ENCODE data around the gene CYP1A1.
"Not testable (repeated sequence)": the region's sequence is repeated elsewhere in the genome, so short reads cannot be mapped to it uniquely, and the experiment has no call there.

CYP1A1 gene, protein sequence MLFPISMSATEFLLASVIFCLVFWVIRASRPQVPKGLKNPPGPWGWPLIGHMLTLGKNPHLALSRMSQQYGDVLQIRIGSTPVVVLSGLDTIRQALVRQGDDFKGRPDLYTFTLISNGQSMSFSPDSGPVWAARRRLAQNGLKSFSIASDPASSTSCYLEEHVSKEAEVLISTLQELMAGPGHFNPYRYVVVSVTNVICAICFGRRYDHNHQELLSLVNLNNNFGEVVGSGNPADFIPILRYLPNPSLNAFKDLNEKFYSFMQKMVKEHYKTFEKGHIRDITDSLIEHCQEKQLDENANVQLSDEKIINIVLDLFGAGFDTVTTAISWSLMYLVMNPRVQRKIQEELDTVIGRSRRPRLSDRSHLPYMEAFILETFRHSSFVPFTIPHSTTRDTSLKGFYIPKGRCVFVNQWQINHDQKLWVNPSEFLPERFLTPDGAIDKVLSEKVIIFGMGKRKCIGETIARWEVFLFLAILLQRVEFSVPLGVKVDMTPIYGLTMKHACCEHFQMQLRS

DNA sequence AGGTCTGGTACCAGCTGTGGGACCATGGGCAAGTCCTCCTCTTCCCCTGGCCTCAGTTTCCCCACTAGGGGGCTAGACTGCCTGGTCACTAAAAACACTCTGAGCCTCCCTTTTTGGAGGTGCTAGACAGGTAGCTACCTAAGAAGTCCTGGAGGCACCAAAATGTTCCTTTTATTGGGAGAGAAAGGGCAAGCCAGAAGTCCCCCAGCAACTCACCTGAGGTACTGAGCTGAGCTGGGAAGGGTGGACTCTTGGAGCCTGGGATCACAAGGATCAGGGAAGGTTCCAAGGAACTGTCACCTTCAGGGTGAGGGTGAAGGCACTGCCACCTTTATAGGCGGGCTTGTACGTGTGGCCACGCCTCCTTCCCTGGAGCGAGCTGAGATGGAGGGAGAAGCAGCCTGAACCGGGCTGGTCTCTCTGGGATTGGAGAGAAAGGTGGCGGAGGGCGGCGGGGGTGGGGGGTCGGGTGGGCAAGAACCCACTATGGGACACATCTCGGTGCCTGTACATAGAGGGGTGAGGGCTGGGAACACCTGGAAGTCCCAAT lies at the start of gene CYP1A1:
Gene CYP1A1 (minus strand): TSS at position 304 of the 550 bp plus-strand sequence. CDS start 2,431 bp downstream, outside the sequence.
- DNase-seq = peak; percentile 47

DNA sequence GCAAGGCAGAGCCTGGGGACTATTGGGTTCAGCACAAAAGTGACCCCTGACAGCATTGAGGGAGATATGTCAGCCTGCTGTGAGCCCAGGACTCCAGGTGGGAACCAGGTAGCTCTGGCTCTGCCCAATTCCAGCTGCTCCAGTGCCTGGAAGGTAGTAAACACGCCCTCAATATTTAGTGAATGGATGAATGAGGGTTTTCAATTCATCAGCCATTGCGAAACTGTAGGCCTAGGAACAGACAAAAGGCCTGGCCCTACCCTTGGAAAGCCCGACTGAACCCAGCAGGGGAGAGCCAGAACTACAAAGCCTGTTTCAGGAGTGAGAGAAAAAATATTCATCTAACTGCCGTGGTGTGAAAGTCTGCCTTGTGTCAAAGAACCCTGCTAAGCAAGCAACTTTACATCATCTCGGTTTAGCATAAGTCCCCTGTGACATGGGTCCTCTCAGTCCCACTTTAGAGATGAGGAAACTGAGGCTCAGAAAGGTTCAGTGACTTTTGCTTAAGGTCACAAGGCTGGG lies 48.5 kb upstream of the CYP1A1 start:
- no peak for DNase-seq

DNA sequence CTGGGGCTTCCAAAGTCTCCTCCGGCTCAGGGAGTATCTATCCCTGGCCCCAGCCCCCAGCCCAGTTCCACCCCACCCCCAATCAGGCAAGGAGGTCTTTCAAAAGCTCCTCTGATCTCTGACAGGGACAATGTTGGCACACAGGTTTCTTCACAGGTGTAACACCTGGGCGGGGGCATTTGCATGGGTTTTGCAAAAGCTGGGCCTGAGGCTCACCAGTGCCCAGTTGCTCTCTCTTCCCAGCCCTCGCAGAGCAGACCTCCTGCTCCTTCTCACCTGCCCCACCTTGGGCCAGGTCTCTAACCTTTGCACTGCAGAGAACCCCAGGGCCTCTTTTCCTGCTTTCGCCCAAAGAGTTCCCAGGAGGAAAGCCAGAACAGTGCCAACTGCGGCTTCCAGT lies 48.0 kb upstream of the CYP1A1 start:
- DNase-seq = no peak

DNA sequence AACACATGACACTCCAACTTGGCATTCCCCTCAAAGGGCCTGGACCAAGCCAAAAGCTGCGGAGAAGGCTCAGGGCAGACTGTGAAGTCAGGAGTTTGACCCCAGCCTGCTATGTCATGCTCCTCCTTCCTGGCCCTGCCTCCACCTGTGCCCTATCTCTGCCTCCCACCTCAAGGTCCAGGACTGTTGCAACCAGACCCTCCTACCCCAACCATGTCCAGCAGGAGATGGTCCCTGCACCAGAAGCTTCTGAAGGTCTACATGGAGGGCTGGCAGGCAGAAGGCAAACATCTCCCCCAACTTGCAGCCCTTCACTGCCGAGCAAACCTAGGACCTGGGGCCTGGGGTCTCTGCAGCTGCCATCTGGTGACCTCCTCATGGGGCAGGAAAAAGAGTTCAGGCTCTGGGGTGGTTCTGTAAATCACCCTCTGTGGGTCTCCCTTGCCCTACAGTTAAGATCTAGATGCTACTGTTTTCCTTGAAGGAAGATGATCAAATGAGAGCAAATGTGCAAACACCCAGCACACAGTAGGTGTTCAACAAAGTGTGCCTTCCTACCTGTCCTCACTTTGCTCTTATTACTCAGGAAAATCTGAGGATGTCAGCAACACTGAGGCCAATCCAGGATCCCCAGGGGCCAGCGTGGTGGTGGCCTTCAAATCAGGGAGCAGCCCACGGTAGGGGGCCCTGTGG lies 45.0 kb upstream of the CYP1A1 start:
- DNase-seq = no peak

DNA sequence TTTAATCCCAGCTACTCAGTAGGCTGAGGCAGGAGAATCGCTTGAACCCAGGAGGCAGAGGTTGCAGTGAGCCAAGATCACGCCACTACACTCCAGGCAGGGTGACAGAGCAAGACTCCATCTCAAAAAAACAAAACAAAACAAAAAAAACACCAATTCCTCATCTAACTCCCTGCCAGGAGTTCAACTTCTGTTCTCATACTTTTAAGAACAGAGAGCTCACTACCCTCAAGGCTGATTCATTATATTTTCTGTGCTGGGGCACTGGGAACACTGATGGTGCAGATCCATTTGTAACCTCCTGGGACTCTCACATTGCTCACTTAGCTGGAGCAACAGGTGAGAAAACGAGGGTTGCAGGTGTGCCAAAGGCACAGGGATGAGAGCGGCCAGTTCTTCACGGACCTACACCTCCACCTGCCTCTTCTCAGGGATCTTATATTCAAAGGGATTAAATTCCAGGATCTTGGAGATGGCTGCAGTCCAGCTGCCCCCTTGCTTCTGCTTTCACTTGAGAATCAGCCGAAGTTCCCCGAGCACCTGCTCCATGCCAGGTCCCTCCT lies 44.2 kb upstream of the CYP1A1 start:
- DNase-seq = no peak

DNA sequence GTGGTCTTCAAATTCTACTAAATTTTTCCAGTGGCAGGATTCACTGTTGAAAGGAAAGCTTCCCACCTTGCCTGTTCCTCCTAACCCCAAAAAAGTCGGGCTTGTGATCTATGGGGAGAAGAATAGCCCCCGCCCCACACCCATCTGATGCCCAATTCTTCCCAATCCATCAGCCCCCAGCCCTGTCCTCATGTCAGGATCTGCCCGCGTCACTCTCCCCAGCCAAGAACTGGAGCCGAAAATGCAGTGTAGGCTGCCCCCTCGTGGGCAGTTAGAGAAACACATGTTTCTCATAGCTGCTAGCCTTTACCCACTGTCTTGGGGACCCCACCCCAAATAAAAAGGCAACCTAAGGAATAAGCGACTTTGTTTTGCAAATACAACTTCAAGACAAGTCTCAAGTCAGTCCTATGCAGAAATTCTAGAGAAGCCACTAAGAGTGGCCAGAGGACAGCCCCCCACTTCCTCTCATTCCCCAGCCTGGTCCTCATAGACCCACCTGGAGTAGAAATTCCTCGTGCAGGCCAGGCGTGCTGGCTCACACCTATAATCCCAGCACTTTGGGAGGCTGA lies 43.5 kb upstream of the CYP1A1 start:
- DNase-seq = peak; percentile 70

DNA sequence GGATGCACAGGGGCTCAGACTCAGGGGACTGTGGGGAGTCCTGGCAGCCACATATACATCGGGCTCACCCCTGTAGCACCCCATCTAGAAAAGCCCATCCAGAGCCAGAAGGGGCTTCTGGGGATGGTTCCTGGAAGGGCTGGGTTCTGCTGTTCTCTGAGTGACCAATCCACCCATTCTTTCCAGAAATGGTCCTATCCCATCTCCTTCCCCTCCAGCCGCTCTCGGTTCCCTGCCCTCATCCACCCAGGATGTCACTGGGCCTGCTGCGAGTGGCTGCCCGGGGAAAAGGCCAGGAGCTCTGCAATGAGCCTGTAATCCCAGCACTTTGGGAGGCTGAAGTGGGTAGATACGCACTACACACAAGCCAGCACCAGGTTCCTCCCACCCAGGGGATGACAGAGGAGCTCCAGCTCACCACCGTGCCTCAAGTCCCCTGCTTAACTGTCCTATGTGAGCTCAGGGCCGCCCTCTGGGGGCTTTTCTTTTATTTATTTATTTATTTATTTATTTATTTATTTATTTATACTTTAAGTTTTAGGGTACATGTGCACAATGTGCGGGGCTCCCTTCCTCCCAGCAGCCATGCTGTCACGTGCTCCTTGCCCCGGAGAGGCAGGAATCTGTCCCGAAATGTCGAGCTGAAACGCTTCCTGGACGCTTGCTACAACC lies 42.9 kb upstream of the CYP1A1 start:
- no peak for DNase-seq

DNA sequence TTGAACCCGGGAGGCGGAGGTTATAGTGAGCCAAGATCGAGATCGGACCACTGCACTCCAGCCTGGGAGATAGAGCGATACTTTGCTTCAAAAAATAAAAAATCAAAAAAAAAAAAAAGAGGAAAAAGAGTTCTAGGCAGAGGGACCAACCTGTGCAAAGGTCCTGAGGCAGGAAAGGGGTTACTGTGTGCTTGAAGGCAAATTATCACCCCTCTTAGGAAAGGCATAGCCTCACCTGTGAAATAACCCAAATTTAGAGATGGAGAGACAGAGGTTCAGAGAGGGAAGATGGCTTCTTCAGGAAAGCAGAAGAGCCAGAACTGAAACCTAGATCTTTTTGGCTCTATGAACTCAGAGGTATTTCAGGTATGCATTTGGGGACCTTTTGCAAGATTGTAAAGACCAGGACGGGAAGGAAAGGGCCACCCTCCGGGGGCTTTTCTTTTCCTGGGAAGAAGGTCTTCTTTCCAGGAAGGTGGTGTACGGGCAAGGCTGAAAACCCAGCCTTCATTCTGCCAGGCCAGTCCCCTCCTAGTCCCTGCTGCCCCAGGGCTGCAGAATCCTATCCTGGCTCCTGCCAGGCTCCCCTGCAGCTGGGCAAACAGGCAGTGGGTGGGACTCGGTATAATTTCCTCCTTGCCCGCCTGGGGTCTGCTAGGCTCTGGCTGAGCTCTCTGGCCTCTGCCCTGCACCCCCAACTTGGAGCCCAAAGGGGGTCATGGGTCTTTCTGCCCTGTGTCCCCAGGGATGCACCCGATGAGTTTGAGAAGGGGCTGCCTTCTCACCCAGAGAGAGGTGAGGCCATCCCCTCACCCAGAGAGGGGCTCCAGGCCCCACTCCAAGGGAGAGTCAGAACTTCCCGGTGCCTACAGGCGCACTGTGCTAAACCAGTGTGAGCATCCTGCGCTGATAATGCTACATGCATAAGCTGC lies 42.1 kb upstream of the CYP1A1 start:
- DNase-seq = no peak

DNA sequence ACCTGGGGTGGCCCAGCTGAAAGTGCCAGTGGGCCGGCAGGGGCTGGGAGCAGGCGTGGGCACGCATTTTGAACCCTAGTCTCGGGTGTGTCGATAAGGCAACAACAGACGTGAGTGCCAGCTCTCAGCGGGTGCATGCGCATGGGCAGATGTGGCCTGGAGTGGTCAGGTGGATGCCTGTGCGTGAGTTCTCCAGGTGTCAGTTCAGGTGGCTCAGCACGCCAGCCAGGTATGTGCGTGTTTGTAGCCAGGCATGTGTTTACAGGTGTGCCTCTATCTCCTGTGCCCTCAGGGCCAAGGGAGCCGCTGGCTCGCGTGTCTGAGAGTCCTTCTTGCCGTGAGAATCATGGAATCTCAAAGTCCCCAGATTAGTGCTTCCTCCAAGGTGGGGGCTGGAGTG lies 38.1 kb upstream of the CYP1A1 start:
- no peak for DNase-seq

DNA sequence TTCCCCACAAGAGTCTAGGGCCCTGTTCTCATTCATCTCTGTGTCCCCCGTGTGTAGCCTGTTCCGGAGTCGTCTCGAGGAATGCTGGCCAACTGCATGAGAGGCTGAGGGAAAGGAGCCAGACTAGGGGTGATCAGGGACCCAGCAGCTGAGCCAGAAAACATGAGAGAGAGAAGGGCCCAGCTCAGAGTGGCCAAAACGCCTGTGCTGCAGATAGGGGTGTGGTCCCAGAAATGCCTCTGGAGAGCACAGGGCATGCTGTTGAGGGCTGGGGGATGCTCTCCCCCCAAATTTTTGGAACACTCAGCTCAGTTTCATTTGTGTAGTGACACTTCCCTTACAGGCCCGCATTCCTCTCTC lies 37.4 kb upstream of the CYP1A1 start:
- no peak for DNase-seq

DNA sequence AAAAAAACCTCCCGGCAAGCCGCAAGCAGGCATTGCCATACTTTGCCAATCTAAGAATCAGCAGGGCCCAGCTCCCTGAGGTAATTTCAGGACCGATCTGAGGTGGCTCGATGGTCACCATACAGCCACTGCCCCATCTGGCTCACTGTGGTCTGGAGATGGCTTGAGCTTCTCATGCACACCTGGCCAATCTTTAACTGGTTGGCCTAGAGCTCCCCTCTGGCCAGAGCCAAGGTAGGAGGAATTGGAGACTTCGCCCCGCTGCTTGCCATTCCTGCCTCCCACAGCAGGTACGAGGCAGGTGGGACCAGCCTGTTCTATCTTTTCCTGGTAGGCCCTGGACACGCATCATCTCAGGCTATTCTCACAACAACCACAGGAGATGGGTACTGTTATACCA lies 33.4 kb upstream of the CYP1A1 start:
- DNase-seq = no peak

DNA sequence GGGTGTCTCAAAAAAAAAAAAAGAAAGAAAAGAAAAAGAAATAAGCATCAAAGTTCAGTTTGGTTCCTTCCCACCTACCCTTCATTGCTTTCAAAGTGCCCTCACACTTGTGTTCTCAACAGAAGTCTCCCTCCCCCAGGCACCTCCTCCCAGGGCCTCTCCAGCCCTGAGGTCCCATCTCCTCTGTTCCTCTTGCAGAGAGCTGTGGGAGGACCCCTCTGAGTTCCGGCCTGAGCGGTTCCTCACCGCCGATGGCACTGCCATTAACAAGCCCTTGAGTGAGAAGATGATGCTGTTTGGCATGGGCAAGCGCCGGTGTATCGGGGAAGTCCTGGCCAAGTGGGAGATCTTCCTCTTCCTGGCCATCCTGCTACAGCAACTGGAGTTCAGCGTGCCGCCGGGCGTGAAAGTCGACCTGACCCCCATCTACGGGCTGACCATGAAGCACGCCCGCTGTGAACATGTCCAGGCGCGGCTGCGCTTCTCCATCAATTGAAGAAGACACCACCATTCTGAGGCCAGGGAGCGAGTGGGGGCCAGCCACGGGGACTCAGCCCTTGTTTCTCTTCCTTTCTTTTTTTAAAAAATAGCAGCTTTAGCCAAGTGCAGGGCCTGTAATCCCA lies 29.4 kb upstream of the CYP1A1 start:
- DNase-seq = no peak

DNA sequence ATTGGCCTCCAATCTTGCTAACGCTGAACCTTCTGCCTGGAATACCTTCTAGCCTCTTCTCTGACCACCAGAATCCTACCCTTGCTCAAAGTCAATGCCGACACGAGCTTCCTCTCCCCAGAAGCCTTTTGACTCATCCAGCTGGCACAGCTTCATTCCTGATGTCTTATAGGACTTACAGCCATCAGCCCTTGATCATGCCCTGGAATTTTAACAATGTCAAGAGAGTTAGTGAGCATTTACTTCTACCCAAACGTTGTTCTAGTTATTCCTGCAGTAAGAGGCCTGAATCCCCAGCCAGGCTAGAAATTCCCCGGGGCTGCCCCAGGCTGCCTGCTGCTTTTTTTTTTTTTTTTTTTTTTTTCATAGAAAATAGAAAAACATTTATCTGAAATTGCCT lies 27.2 kb upstream of the CYP1A1 start:
- no peak for DNase-seq

DNA sequence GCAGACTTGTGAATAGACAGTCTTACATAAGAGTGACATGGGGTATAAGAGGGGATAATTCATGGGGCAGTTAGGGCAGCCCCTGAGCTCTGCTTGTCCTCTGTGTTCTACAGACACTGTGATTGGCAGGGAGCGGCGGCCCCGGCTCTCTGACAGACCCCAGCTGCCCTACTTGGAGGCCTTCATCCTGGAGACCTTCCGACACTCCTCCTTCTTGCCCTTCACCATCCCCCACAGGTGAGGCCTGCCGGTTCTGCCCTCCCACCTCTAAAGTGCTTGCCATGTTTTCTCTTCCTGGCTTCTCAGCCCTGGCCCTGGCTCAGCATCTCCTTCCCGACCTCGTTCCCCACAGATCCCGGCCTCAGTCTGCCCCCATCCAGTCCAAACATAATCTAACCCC lies 26.7 kb upstream of the CYP1A1 start:
- DNase-seq = no peak

DNA sequence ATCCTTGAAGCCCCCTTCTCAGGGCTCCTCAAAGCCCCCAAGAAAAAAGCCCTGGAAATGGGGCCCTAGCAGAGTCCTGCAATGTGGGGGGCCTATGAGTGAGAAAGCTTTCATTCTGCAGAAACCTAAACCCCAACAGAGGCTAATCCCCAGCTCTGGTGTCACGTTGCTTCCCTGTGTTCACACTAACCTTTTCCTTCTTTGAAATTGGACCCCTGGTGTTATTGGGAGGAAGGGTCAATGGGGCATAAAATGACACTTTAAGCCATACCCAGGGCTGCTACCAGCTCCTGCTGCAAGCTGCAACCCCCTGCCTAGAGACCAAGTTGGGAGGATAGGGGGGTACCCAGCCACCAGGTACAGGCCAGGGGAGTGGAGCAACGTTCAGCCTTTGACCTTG lies 25.4 kb upstream of the CYP1A1 start:
- no peak for DNase-seq

DNA sequence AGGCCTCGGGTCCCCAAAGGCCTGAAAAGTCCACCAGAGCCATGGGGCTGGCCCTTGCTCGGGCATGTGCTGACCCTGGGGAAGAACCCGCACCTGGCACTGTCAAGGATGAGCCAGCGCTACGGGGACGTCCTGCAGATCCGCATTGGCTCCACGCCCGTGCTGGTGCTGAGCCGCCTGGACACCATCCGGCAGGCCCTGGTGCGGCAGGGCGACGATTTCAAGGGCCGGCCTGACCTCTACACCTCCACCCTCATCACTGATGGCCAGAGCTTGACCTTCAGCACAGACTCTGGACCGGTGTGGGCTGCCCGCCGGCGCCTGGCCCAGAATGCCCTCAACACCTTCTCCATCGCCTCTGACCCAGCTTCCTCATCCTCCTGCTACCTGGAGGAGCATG lies 24.5 kb upstream of the CYP1A1 start:
- no peak for DNase-seq

DNA sequence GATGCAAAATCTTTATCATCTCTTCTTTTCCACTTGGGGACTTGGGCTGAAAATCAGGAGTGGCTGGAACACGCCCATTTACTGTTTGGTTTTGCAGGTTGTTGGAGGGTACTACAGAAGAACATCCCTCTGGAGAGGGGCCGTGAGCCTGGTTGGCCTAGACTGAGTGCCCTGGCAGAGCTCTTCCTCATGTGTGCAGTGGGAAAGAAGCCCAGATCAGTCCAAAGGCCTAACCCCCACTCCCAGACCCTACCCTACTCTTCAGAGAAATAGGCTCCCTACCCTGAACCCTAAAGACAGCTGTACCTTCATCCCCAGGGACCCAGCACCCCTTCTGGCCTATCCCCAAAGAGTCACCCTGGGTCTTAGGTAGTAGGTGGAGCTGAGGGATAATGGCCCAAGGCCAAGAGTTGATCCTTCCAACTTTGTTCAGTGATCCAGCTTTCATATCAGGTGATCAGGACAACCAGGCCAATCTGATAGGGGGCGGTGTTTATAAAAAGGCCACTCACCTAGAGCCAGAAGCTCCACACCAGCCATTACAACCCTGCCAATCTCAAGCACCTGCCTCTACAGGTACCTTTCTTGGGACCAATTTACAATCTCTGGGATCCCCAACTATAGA lies 23.1 kb upstream of the CYP1A1 start, which contains the start of gene CYP1A2:
Gene CYP1A2 (plus strand): TSS at position 524 of the 625 bp plus-strand sequence. CDS start 894 bp downstream, outside the sequence.
- DNase-seq = no peak

DNA sequence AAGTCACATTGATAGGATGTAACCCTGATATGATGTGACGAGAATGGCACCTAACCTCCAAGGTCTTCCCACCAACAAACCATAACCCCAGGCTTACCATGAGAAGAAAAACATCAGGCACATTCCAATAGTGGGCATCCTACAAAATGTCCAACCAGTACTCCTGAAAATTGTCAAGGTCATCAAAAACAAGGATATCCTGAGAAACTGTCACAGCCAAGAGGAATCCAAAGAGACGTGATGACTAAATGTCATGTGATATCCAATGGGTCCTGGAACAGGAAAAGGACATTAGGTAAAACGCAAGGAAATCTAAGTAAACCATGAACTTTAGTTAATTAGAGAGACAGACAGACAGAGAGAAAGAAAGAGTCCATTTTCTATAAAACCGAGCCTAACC lies 21.1 kb upstream of the CYP1A1 start:
- DNase-seq = no peak

DNA sequence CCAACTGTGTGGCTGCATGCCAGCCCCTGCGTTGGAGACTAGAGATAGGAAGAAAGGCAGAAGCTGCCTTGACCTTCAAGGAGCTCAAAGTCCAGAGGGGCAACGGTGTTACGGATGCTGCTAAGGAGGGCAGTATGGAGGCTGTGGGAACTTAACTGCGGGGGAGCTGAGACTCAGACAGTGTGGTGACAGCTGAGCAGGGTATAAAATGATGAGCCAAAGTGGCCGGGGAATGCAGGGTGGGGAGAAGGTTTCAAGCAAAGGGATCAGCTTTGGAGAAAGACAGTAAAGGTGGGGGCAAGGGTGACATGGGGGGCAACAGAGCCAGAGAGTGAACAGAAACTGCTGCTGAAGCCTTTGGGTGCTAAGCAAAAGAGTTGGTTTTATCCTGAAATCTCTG lies 17.1 kb upstream of the CYP1A1 start:
- DNase-seq = no peak

DNA sequence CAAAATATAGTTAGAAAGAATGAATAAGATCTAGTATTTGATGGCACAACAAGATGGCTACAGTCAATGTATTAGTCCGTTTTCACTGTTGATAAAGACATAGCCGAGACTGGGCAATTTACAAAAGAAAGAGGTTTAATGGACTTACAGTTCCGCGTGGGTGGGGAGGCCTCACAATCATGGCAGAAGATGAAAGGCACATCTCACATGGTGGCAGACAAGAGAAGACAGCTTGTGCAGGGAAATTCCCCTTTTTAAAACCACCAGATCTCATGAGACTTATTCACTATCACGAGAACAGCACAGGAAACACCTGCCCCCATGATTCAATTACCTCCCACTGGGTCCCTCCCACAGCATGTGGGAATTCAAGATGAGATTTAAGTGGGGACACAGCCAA lies 12.9 kb upstream of the CYP1A1 start:
- DNase-seq = not testable (repeated sequence)
